ENCODE measurements around the gene KLHL6.
"Not testable (repeated sequence)": the region's sequence is repeated elsewhere in the genome, so short reads cannot be mapped to it uniquely, and the experiment has no call there.

KLHL6 gene

DNA sequence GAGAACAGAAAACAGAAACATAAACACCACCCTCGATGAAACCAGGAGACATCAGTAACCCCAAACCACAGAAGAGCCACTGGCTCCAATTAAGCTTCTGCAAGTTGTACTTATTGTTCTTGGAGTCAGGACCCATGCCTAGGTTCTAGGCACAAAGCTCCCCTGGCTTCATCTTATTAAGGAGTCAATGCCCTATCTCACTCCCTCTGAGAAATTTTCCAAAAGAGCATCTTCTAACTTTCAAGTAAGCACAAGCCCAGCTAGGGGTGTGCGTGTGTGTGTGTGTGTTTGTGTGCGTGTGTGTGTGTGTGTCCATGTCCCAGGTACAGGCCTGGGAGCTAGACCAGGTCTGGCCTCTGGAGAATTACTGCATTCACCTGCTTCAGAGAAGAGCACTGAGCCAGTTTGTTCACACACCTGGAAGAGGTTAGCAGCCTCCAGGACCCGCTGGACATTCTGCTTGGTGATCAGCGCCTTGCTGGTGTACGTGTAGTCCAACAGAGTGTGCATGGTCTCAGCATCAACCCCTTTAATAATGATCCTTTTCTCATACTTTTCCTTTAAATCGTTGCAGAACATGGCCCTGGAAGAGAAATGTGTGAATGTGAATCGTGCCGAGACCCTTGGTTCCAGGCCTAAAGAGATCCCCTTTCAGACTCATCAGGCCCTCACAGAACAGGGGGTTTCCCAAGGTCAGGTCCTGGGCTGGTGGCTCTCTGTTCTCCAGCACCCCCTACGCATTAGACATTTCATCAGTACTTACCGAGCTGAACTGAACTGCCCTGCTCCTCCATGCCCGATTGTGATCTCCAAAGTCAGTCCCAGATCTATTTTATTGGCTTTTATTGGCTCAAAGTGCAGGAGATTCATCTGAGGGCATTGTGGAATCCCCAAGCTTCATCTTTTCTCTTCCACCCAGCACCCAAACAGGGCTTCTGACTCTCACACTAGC lies 27.8 kb downstream of the KLHL6 start:
- no peak overlapping the region for H3K4me3 ChIP-seq (replicated peaks; ENCODE audit: low read depth, low read length)
- DNase-seq (ENCODE audit: extremely low read depth, low read depth), result no peak
- TF ChIP-seq CTCF (IDR thresholded peaks at IDR 0.05; ENCODE audit: low read depth, low read length, missing control alignments), result no peak

- TF ChIP-seq CTCF (IDR thresholded peaks at IDR 0.05; ENCODE audit: low read depth, low read length, missing control alignments), result no peak
- no peak overlapping the region for H3K4me3 ChIP-seq (replicated peaks; ENCODE audit: low read depth, low read length)
- no peak for DNase-seq (ENCODE audit: extremely low read depth, low read depth)
Observed at GRCh38 chr3:183526838-183527427, 28.6 kb downstream of the KLHL6 start.

- TF ChIP-seq CTCF (IDR thresholded peaks at IDR 0.05; ENCODE audit: low read depth, low read length, missing control alignments), result no peak
- no peak overlapping the region for H3K4me3 ChIP-seq (replicated peaks; ENCODE audit: low read depth, low read length)
Observed at GRCh38 chr3:183524476-183524875, 31.0 kb downstream of the KLHL6 start.

GRCh38 chr3:183520741-183521556 lies 34.6 kb downstream of the KLHL6 start:
- DNase-seq (ENCODE audit: extremely low read depth, low read depth); H3K4me3 ChIP-seq (replicated peaks; ENCODE audit: low read depth, low read length): not testable (repeated sequence)

More at GRCh38 chr3:183524476-183524875, 31.0 kb downstream of the KLHL6 start:
- no peak for DNase-seq (ENCODE audit: extremely low read depth, low read depth)

GRCh38 chr3:183520295-183520694 lies 35.2 kb downstream of the KLHL6 start:
- not testable (repeated sequence) for H3K4me3 ChIP-seq (replicated peaks; ENCODE audit: low read depth, low read length); DNase-seq (ENCODE audit: extremely low read depth, low read depth)

GRCh38 chr3:183519891-183520290 lies 35.6 kb downstream of the KLHL6 start:
- TF ChIP-seq CTCF (IDR thresholded peaks at IDR 0.05; ENCODE audit: low read depth, low read length, missing control alignments), result no peak
- DNase-seq (ENCODE audit: extremely low read depth, low read depth), result no peak
- H3K4me3 ChIP-seq (replicated peaks; ENCODE audit: low read depth, low read length), result no peak overlapping the region

- TF ChIP-seq CTCF (IDR thresholded peaks at IDR 0.05; ENCODE audit: low read depth, low read length, missing control alignments), result no peak
- no peak overlapping the region for H3K4me3 ChIP-seq (replicated peaks; ENCODE audit: low read depth, low read length)
- DNase-seq (ENCODE audit: extremely low read depth, low read depth), result no peak
Observed at GRCh38 chr3:183518491-183519251, 36.8 kb downstream of the KLHL6 start.
